Karpas-422 (cell line): ENCODE measurements around the gene GLRX2. TPM values are rescaled to one million over a fixed set of nuclear protein-coding genes. Genes with fewer than 3 reads are reported as not detected.
A peak's percentile ranks its signal among the peaks of the same experiment; 100 is the strongest.

Source experiments
- DNase-seq: peaks from one replicate; pipeline ENCODE4 v3.0.0-alpha.2; 2015
- H2AFZ ChIP-seq: fragments of 200-600 bp; sonication (generic); 2 replicates; pipeline ENCODE4 v1.6.1; 2014; ENCODE audit warnings: antibody characterized with exemption, low read length, mixed read lengths
- H3K27ac ChIP-seq: fragments of 200-600 bp; sonication (generic); 2 replicates; pipeline ENCODE4 v1.5.1; 2014; ENCODE audit warnings: mild to moderate bottlenecking, low read length, moderate library complexity
- H3K27me3 ChIP-seq: fragments of 200-600 bp; sonication (generic); 2 replicates; pipeline ENCODE4 v1.6.1; 2014; ENCODE audit warnings: low read length, mixed read lengths
- H3K36me3 ChIP-seq: fragments of 200-600 bp; sonication (generic); 2 replicates; pipeline ENCODE4 v1.6.1; 2014; ENCODE audit warnings: low read length, mixed read lengths; ENCODE audit not compliant: insufficient read depth
- H3K4me1 ChIP-seq: fragments of 200-600 bp; sonication (generic); 2 replicates; pipeline ENCODE4 v1.6.1; 2014; ENCODE audit warnings: mild to moderate bottlenecking, low read length, mixed read lengths
- H3K4me2 ChIP-seq: fragments of 200-600 bp; sonication (generic); 2 replicates; pipeline ENCODE4 v1.6.1; 2014; ENCODE audit warnings: low read length, low read depth, mild to moderate bottlenecking; ENCODE audit not compliant: poor library complexity, severe bottlenecking
- H3K4me3 ChIP-seq: fragments of 200-600 bp; sonication (generic); 2 replicates; pipeline ENCODE4 v1.5.1; 2014; ENCODE audit warnings: mild to moderate bottlenecking, antibody characterized with exemption, low read length, mixed read lengths
- H3K79me2 ChIP-seq: fragments of 200-600 bp; sonication (generic); 2 replicates; pipeline ENCODE4 v1.6.1; 2014; ENCODE audit warnings: mild to moderate bottlenecking, low read length, mixed read lengths
- H3K9ac ChIP-seq: fragments of 200-600 bp; sonication (generic); 2 replicates; pipeline ENCODE4 v1.6.0; 2014; ENCODE audit warnings: low read length
- H3K9me2 ChIP-seq: fragments of 200-600 bp; sonication (generic), shearing (Covaris generic); replicated peaks from 2 replicates; pipeline ENCODE4 v1.6.0; 2014; ENCODE audit warnings: mild to moderate bottlenecking, low read length, moderate library complexity; ENCODE audit not compliant: insufficient read depth
- H3K9me3 ChIP-seq: fragments of 300-700, 200-600 bp; sonication (generic); 2 replicates; pipeline ENCODE4 v1.6.1; 2014; ENCODE audit warnings: low read length, mixed read lengths
- H4K20me1 ChIP-seq: fragments of 200-600 bp; sonication (generic); 2 replicates; pipeline ENCODE4 v1.6.1; 2014; ENCODE audit warnings: mild to moderate bottlenecking, antibody characterized with exemption, low read length, low read depth; ENCODE audit not compliant: insufficient read depth
- total RNA-seq: library from RNA; depleted of rRNA; stranded (reverse); fragments of >200 nt; shearing (Covaris generic); gene quantifications from 2 replicates; pipeline ENCODE4 v1.2.3, GENCODE V29; 2014; ENCODE audit warnings: low replicate concordance

GLRX2 gene
- total RNA-seq, 1 experiment from 2014 or later: 30.9 TPM

DNA sequence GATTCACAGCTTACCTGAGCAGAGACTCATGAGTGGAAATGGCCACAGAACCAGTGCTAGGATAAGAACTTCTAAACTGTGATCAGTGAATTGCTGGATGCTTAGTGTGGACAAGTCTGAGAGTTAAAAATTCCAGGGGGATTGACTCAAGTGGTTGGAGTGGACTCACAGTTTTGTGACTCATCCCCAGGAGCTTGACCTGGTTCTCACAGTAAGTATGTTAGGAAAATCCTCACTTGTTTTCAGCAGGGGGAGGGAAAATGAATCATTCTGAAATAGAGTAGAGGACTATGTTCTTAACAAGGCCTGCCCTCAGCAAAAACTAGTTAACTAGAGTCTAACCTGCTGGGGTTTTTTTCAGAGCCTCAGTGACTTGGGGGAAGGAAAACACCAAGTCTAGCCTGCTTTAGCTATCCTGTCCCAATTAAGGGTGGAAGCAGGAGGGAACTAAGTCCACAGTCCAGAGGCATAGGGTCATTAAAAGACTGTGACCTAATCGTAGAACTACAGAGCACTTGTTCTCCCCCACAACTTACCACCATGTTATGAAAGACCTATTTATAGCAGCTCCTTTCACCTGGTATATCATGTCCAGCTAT lies 10.5 kb upstream of the GLRX2 start:
- Histone ChIP-seq H3K27me3 (no peaks in the 10 kb centered on the region), H3K9me3 (no peaks in the 10 kb centered on the region), H3K79me2 (no peaks in the 10 kb centered on the region), H3K4me1 (no peaks in the 10 kb centered on the region), H3K9me2 (no peaks in the 10 kb centered on the region), H3K36me3 (no peaks in the 10 kb centered on the region), H3K4me3 (no peak overlapping the region), H3K4me2 (no peak overlapping the region), H3K9ac (no peak overlapping the region), H4K20me1 (no peaks in the 10 kb centered on the region), H3K27ac (no peak overlapping the region), H2AFZ (no peak overlapping the region)
- no peak for DNase-seq

DNA sequence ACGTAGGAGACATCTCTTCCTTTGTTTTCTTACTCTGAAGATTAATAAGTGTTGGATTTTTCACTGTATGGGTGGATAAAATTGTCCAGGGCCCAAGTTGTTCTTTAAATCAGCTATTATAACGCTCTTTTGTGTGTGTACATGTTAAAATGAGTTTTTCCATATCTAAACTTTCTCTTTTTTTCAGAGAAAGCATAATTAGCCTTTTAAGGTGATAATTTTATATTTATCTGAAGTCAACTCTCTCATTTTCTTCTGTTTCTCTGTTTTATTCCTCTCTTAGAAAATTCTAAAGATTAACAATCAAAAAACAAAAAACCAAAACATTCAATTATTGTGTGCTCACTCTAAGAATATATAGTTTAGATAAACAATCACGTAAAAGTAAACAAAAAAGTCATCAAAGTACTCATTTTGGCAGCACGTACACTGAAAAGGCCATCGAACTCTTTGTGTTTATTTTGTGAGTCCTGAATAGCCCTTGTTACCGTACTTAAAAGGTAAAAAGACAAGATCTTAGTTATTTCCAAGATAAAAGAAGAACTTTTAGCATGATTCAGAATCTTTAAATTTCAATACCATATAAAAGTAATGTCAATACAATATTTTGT lies 9.4 kb upstream of the GLRX2 start:
- Histone ChIP-seq H3K4me2 (no peak overlapping the region), H3K4me3 (no peak overlapping the region), H3K9ac (no peak overlapping the region), H2AFZ (peak overlapping the region; percentile 10; the same call in 1 of the 2 replicates), H3K36me3 (no peaks in the 10 kb centered on the region), H3K27ac (no peak overlapping the region), H3K27me3 (no peaks in the 10 kb centered on the region), H3K9me3 (no peaks in the 10 kb centered on the region), H3K9me2 (no peaks in the 10 kb centered on the region), H4K20me1 (no peaks in the 10 kb centered on the region), H3K4me1 (no peaks in the 10 kb centered on the region), H3K79me2 (no peaks in the 10 kb centered on the region)
- no peak for DNase-seq

DNA sequence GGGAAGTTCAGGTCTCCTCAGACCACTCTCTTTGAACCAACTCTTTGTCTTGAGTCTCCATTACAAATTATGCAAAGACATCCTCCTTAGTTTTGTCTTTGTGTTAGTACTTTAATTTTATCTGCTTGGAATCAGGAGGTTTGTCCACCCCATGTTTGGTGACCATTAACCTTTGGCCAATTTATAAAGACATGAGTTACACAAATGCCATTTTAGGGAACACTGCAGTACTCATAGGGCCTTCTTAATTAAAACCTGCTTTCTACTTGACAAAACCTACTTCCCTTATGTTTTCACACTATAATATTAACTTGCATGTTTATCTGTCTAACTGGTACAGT lies 8.7 kb upstream of the GLRX2 start:
- Histone ChIP-seq H3K36me3 (no peaks in the 10 kb centered on the region), H3K9me3 (no peaks in the 10 kb centered on the region), H3K27me3 (no peaks in the 10 kb centered on the region), H3K9me2 (no peaks in the 10 kb centered on the region), H3K9ac (no peak overlapping the region), H4K20me1 (no peaks in the 10 kb centered on the region), H3K4me3 (no peak overlapping the region), H3K4me2 (no peak overlapping the region), H2AFZ (peak overlapping the region; percentile 10; the same call in 1 of the 2 replicates), H3K79me2 (no peaks in the 10 kb centered on the region), H3K27ac (no peak overlapping the region), H3K4me1 (no peaks in the 10 kb centered on the region)
- no peak for DNase-seq

DNA sequence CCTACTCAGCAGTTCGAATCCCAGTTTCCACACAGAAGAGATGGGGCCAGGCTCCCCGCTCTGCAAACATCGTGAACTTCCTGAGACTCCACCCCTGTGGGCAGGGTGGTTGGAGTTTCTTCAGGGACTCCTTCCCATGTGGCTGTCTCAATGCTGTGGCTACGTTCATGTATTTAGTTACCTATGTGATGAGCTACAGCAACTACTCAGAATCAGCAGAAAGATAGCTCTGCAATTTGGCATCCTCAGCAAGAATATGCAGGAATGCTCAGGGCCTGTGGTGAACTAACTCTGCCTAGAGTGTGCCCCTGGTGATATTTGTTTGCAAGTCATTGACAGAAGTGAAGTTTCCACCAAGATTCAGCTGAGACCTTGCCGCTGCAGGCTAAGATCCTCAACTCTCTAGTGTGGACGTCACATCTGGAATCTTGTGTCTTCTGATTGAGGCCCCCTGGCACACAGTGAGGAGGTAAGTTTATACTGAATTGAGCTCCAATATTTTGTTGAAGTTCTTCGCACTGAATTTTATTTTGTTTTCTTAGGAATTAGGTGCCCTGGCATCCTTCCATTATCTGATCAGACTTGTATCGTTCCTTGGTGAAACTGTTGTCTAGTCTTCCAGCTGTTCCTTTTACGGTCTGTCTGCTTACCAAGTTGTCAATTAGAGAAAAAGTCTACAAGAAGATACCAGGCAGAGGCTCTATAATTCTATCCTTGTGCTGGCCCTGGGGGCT lies 8.2 kb upstream of the GLRX2 start:
- Histone ChIP-seq H3K36me3 (no peaks in the 10 kb centered on the region), H3K79me2 (no peaks in the 10 kb centered on the region), H3K4me3 (no peak overlapping the region), H3K4me1 (no peaks in the 10 kb centered on the region), H3K27ac (no peak overlapping the region), H3K9me3 (no peaks in the 10 kb centered on the region), H3K9ac (no peak overlapping the region), H3K27me3 (no peaks in the 10 kb centered on the region), H3K9me2 (no peaks in the 10 kb centered on the region), H4K20me1 (no peaks in the 10 kb centered on the region), H2AFZ (no peak overlapping the region), H3K4me2 (no peak overlapping the region)
- no peak for DNase-seq

DNA sequence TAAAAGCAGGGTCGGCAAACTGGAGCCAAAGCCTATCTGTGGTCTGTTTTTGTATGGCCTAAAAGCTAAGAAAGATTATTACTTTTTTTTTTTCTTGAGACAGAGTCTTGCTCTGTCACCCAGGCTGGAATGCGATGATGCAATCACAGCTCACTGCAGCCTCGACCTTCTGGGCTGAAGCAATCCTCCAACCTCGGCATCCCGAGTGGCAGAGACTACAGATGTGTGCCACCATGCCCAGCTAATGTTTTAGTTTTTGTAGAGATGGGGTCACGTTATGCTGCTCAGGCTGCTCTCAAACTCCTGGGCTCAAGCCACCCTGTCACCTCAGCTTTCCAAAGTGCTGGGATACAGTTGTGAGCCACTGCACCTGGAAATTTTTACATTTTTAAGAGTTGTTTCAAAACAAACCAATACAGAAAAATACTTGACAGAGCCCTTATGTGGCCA lies 6.5 kb upstream of the GLRX2 start:
- Histone ChIP-seq H3K27me3 (no peaks in the 10 kb centered on the region), H3K4me1 (no peaks in the 10 kb centered on the region), H3K4me2 (no peak overlapping the region), H2AFZ (no peak overlapping the region), H4K20me1 (no peaks in the 10 kb centered on the region), H3K9me2 (no peaks in the 10 kb centered on the region), H3K36me3 (no peaks in the 10 kb centered on the region), H3K9me3 (no peaks in the 10 kb centered on the region), H3K9ac (no peak overlapping the region), H3K27ac (no peak overlapping the region), H3K4me3 (no peak overlapping the region), H3K79me2 (no peaks in the 10 kb centered on the region)
- DNase-seq: no peak

DNA sequence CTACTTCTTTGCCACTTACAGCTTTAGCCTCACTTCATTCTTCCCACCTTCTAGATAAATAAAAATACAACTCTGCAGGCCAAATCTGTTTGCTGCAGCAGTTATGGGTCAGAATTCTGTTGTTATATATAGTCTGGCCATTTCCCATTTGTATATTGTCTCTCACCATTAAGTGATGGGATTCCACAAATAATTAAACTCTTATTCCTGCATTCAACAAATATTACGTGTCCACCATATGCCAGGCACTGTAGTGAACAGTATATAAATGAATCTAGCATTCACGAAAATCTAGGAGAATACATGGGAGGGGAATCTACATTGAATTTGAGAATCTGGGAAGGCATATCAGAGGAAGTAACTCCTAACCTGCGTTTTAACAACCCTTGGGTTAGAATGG lies 5.7 kb upstream of the GLRX2 start:
- H4K20me1 ChIP-seq: no peaks in the 10 kb centered on the region
- H3K27me3 ChIP-seq: no peaks in the 10 kb centered on the region
- H3K9me3 ChIP-seq: no peaks in the 10 kb centered on the region
- H2AFZ ChIP-seq: no peak overlapping the region
- no peak for DNase-seq
- no peaks in the 10 kb centered on the region for H3K36me3 ChIP-seq
- H3K4me1 ChIP-seq: peaks cover 2% of the 10 kb centered on the region
- H3K79me2 ChIP-seq: no peaks in the 10 kb centered on the region
- H3K9ac ChIP-seq: no peak overlapping the region
- no peak overlapping the region for H3K4me3 ChIP-seq
- no peak overlapping the region for H3K27ac ChIP-seq
- no peak overlapping the region for H3K4me2 ChIP-seq
- no peaks in the 10 kb centered on the region for H3K9me2 ChIP-seq

DNA sequence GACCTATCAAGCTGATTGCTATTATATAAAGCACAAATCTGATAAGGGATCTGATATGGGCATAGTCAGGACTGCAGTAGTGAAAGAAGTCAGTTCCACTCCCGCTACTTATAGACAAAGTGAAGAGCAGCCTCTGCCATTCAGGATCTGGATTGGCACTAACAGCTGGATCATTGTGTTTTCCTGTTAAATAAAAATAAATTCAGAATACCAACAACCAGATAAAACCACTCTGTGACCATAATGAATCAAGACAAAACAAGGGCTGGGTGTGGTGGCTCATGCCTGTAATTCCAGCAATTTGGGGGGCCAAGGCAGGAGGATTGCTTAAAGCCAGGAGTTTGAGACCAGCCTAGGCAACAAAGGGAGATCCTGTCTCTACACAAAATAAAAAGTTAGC lies 5.0 kb upstream of the GLRX2 start:
- Histone ChIP-seq H3K4me1 (peaks cover 7% of the 10 kb centered on the region), H3K4me3 (no peak overlapping the region), H2AFZ (no peak overlapping the region), H4K20me1 (no peaks in the 10 kb centered on the region), H3K27ac (no peak overlapping the region), H3K27me3 (no peaks in the 10 kb centered on the region), H3K79me2 (no peaks in the 10 kb centered on the region), H3K9me2 (no peaks in the 10 kb centered on the region), H3K9me3 (no peaks in the 10 kb centered on the region), H3K9ac (no peak overlapping the region), H3K36me3 (no peaks in the 10 kb centered on the region), H3K4me2 (no peak overlapping the region)
- DNase-seq: no peak

DNA sequence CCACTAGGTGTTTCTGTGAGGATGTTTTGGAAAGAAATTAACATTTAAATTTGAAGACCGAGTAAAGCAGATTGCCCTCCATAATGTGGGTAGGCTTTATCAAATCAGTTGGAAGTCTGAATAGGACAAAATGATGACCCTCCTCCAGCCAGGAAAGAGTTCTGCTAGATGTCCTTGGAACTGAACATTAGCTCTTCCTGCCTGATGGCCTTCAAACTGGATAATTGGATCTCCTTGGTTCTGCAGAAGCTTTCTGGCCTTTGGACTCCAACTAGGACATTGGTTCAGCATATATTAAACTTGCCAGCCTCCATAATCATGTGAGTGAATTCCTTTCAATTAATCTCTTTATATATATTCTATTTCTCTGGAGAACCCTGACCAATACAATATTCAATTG lies 4.4 kb upstream of the GLRX2 start:
- Histone ChIP-seq H3K79me2 (peaks cover 2% of the 10 kb centered on the region), H3K36me3 (no peaks in the 10 kb centered on the region), H3K9me3 (no peaks in the 10 kb centered on the region), H3K4me3 (no peak overlapping the region), H2AFZ (no peak overlapping the region), H3K27ac (no peak overlapping the region), H3K9me2 (no peaks in the 10 kb centered on the region), H3K27me3 (no peaks in the 10 kb centered on the region), H3K4me2 (no peak overlapping the region), H4K20me1 (no peaks in the 10 kb centered on the region), H3K4me1 (peaks cover 7% of the 10 kb centered on the region), H3K9ac (no peak overlapping the region)
- DNase-seq: no peak
